ENCODE results near the gene SNTG2. TPM values are rescaled to one million over a fixed set of nuclear protein-coding genes. Genes with fewer than 3 reads are reported as not detected.
"Not testable (repeated sequence)": the region's sequence is repeated elsewhere in the genome, so short reads cannot be mapped to it uniquely, and the experiment has no call there.

Gene SNTG2
- total and polyA plus RNA-seq, 2 experiments from 2014 or later, result 0.66 to 1.0 TPM

DNA sequence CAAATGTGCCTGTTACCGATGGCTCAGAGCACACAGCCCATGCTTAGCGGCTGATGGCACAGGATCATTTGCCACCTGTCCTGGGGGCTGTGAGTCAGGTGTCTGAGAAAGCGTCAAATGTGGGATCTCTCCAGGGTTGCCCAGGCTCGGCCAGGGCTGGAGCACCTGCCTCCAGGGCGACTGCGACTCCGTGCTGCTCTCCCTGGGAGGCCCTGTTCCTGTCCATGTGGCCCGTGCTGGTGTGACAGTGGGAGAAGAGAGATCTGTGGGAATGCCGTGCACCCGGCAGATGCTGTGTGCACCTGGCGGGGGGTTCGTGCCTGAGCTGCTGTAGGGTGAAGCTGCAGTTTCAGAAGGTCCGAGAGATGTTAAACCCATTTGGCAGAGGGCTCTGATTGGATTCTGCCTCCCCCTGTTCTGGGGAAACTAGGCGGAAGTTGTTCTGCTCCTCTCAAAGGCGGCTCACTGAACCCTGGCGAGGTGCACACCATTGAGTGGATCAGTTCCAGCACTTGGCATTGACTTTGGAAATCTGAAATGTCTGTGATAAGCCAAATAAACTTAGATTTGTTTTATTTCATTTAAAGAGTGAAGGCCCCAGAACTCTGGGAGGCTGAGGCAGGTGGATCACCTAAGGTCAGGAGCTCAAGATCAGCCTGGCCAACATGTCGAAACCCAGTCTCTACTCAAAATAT is 428.0 kb downstream of the SNTG2 start:
- Histone ChIP-seq H3K27me3 (no peaks in the 10 kb centered on the region), H3K4me1 (ENCODE audit: low read depth) (no peaks in the 10 kb centered on the region), H3K27ac (no peak overlapping the region), H3K9me3 (ENCODE audit: low read depth) (no peaks in the 10 kb centered on the region), H3K36me3 (no peaks in the 10 kb centered on the region), H3K4me3 (no peak overlapping the region)
- no peak for DNase-seq (ENCODE audit: low read depth in 1 of 2, low spot score in 1 of 2)
- TF ChIP-seq, protein P1, sequence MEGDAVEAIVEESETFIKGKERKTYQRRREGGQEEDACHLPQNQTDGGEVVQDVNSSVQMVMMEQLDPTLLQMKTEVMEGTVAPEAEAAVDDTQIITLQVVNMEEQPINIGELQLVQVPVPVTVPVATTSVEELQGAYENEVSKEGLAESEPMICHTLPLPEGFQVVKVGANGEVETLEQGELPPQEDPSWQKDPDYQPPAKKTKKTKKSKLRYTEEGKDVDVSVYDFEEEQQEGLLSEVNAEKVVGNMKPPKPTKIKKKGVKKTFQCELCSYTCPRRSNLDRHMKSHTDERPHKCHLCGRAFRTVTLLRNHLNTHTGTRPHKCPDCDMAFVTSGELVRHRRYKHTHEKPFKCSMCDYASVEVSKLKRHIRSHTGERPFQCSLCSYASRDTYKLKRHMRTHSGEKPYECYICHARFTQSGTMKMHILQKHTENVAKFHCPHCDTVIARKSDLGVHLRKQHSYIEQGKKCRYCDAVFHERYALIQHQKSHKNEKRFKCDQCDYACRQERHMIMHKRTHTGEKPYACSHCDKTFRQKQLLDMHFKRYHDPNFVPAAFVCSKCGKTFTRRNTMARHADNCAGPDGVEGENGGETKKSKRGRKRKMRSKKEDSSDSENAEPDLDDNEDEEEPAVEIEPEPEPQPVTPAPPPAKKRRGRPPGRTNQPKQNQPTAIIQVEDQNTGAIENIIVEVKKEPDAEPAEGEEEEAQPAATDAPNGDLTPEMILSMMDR (IDR thresholded peaks at IDR 0.05; ENCODE audit: low read depth, low read length), result no peak

DNA sequence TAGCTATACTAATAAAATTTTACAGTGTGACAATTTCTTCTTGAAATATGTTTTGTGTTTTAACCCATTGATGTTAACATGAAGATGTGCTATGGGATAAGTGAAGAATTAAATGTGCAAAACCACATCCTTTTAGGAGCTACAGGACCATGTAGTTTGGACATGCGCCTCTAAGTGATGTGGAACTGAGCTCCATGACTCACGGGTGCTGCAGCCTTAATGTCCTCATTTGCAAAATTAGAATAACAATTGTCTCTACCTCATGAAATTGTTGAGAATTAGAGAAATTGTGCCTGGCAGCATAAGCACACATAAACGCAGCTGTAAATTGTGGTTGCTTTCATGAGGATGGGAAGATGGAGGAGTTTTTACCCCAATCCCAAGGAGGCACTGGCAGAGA is 431.0 kb downstream of the SNTG2 start:
- H3K4me3 ChIP-seq, result no peak overlapping the region
- no peaks in the 10 kb centered on the region for H3K9me3 ChIP-seq (ENCODE audit: low read depth)
- H3K36me3 ChIP-seq, result no peaks in the 10 kb centered on the region
- H3K4me1 ChIP-seq (ENCODE audit: low read depth), result no peaks in the 10 kb centered on the region
- DNase-seq (ENCODE audit: low read depth in 1 of 2, low spot score in 1 of 2), result no peak
- TF ChIP-seq, protein P1 (IDR thresholded peaks at IDR 0.05; ENCODE audit: low read depth, low read length), result no peak
- H3K27me3 ChIP-seq, result no peaks in the 10 kb centered on the region
- no peak overlapping the region for H3K27ac ChIP-seq

DNA sequence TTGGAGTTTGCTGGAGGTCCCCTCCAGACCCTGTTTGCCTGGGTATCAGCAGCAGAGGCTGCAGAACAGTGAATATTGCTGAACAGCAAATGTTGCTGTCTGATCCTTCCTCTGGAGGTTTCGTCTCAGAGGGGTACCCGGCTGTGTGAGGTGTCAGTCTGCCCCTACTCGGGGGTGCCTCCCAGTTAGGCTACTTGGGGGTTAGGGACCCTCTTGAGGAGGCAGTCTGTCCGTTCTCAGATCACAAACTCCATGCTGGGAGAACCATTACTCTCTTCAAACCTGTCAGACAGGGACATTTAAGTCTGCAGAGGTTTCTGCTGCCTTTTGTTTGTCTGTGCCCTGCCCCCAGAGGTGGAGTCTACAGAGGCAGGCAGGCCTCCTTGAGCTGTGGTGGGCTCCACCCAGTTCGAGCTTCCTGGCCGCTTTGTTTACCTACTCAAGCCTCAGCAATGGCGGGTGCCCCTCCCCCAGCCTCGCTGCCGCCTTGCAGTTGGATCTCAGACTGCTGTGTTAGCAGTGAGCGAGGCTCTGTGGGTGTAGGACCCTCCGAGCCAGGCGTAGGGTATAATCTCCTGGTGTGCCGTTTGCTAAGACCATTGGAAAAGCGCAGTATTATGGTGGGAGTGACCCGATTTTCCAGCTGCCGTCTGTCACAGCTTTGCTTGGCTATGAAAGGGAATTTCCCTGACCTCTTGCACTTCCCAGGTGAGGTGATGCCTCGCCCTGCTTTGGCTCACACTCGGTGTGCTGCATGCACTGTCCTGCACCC is 437.5 kb downstream of the SNTG2 start:
- not testable (repeated sequence) for H3K27ac ChIP-seq; H3K4me3 ChIP-seq; H3K9me3 ChIP-seq (ENCODE audit: low read depth); H3K4me1 ChIP-seq (ENCODE audit: low read depth); H3K36me3 ChIP-seq; DNase-seq (ENCODE audit: low read depth in 1 of 2, low spot score in 1 of 2); H3K27me3 ChIP-seq

DNA sequence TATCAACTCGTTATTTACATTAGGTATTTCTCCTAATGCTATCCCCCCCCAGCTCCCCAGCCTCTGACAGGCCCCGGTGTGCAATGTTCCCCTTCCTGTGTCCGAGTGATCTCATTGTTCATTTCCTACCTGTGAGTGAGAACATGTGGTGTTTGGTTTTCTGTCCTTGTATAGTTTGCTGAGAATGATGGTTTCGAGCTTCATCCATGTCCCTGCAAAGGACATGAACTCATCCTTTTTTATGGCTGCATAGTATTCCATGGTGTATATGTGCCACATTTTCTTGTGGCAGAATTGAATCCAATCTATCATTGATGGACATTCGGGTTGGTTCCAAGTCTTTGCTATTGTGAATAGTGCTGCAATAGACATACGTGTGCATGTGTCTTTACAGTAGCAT is 439.5 kb downstream of the SNTG2 start:
- H3K4me1 ChIP-seq (ENCODE audit: low read depth); H3K9me3 ChIP-seq (ENCODE audit: low read depth); H3K27me3 ChIP-seq; H3K27ac ChIP-seq; DNase-seq (ENCODE audit: low read depth in 1 of 2, low spot score in 1 of 2); H3K4me3 ChIP-seq; H3K36me3 ChIP-seq: not testable (repeated sequence)

DNA sequence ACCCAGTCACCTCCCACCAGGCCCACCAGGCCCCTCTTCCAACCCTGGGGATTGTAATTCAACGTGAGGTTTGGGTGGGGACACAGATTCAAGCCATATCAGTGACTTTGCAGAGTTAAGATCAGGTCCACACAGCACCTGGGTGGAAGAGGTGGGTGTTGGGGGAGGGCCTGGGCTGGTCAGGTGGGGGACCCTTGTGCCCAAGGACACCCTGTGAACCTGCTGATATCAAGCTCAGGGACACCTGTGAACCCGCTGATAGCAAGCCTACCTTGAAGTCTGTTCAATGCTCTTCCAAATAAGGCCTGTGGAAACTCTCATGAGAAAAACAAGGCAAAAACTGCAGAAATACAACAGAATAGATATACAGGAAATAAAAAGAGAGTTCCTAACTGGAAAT is 442.7 kb downstream of the SNTG2 start:
- Histone ChIP-seq H3K9me3 (ENCODE audit: low read depth) (no peaks in the 10 kb centered on the region), H3K4me3 (no peak overlapping the region), H3K27ac (no peak overlapping the region), H3K4me1 (ENCODE audit: low read depth) (no peaks in the 10 kb centered on the region), H3K27me3 (no peaks in the 10 kb centered on the region), H3K36me3 (no peaks in the 10 kb centered on the region)
- no peak for DNase-seq (ENCODE audit: low read depth in 1 of 2, low spot score in 1 of 2)
- TF ChIP-seq, protein P1 (IDR thresholded peaks at IDR 0.05; ENCODE audit: low read depth, low read length), result no peak

DNA sequence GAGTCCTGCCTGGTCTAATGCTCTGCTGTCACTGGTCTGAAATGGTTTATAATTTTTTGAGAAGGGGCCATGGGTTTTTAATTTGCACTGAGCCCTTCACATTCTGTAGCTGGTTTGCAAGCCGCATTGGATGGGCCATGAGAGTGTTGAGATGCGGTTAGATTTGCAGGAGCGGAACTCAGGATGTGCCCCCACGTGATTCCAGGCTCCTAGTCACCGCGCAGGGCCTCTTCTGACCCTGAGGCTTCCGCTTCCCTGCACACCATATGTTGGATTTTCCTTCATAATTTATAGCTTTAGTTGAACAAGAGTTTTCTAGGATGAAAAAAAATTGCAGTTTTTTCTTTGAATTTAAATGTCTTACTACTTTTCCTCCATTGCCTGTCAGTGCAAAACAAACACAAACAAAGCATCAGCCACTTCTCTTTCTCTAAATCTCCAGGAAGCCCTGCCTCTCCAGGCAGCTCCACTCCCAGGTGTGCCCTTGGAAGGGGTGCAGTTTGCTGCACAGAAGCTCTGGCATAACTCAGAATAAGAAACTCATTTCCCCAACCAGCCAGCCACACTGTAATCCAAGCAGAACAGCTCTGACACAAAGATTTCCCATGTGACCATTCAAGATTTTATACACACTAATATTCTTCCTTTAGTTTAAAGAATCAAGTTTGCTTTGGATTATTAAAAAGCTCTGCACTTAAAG is 444.2 kb downstream of the SNTG2 start:
- Histone ChIP-seq H3K4me1 (ENCODE audit: low read depth) (peaks cover 4% of the 10 kb centered on the region), H3K27ac (no peak overlapping the region), H3K9me3 (ENCODE audit: low read depth) (no peaks in the 10 kb centered on the region), H3K27me3 (no peaks in the 10 kb centered on the region), H3K36me3 (no peaks in the 10 kb centered on the region), H3K4me3 (no peak overlapping the region)
- TF ChIP-seq, protein P1 (IDR thresholded peaks at IDR 0.05; ENCODE audit: low read depth, low read length), result no peak
- DNase-seq (ENCODE audit: low read depth in 1 of 2, low spot score in 1 of 2), result no peak

All from cardiac muscle cell (in vitro differentiated cells and primary cell).